T-helper 1 cell treated with Interleukin-12 subunit alpha and Interleukin-12 subunit beta and Interleukin-4 antibody, amounts not matched to agents 30 ng/mL and 1 ng/mL, for 36 hours (primary cell): Measurements from ENCODE around the gene IQCF6. TPM values are rescaled to one million over a fixed set of nuclear protein-coding genes. Genes with fewer than 3 reads are reported as not detected.
"Not testable (repeated sequence)": the region's sequence is repeated elsewhere in the genome, so short reads cannot be mapped to it uniquely, and the experiment has no call there.

Source experiments
- intact Hi-C: fragments of 100-400 bp; cut with micrococcal nuclease; formaldehyde crosslinking; loops from one replicate; pipeline ENCODE4 v1.15.1; 2024
- total RNA-seq: library from RNA; stranded (reverse); gene quantifications from 2 replicates; pipeline ENCODE4 v1.2.3, GENCODE V29; 2022

The IQCF6 gene
- total RNA-seq: not detected in 2 replicates

GRCh38 chr3:51779137-51779536 is at the start of gene IQCF6:
TSS of gene IQCF6 (minus strand) at chr3:51779237. CDS start at chr3:51779224, 13 bp downstream.
- intact Hi-C loops: no loop called here

- intact Hi-C loops: no loop called here
Observed at GRCh38 chr3:51828297-51828696, 49.3 kb upstream of the IQCF6 start.

- intact Hi-C loops: no loop called here
Observed at GRCh38 chr3:51819709-51820406, 40.8 kb upstream of the IQCF6 start.

GRCh38 chr3:51819151-51819550 is 40.1 kb upstream of the IQCF6 start:
- intact Hi-C loops: no loop called here

GRCh38 chr3:51817375-51817774 is 38.3 kb upstream of the IQCF6 start:
- intact Hi-C loops: no loop called here

- intact Hi-C loops: no loop called here
Observed at GRCh38 chr3:51816723-51817122, 37.7 kb upstream of the IQCF6 start.

- intact Hi-C loops: no loop called here
Observed at GRCh38 chr3:51815614-51816013, 36.6 kb upstream of the IQCF6 start.

- intact Hi-C loops: no loop called here
Observed at GRCh38 chr3:51814034-51814433, 35.0 kb upstream of the IQCF6 start.

- intact Hi-C loops: no loop called here
Observed at GRCh38 chr3:51813539-51813938, 34.5 kb upstream of the IQCF6 start.

- intact Hi-C loops: no loop called here
Observed at GRCh38 chr3:51808934-51809333, 29.9 kb upstream of the IQCF6 start.

GRCh38 chr3:51802106-51802703 is 23.2 kb upstream of the IQCF6 start:
- intact Hi-C loops: no loop called here

- intact Hi-C loops: loop anchor here (1.0 to 2.0 kb wide), 7 partner anchors 81 to 410 kb away; partner anchors contain the start of gene RBM15B
Observed at GRCh38 chr3:51800750-51801125, 21.7 kb upstream of the IQCF6 start.

- intact Hi-C loops: loop anchor here (1.0 to 5.0 kb wide), 8 partner anchors 81 to 409 kb away; partner anchors contain the start of genes ABHD14B and RBM15B
Observed at GRCh38 chr3:51799879-51800749, 21.1 kb upstream of the IQCF6 start.

GRCh38 chr3:51798411-51798963 is 19.4 kb upstream of the IQCF6 start:
- intact Hi-C loops: loop anchor here (5.0 kb wide), 1 partner anchor 174 kb away; the partner anchor contains the start of gene ABHD14B

- intact Hi-C loops: loop anchor here (5.0 kb wide), 1 partner anchor 175 kb away; the partner anchor contains the start of gene ABHD14B
Observed at GRCh38 chr3:51796854-51797253, 17.8 kb upstream of the IQCF6 start.

- intact Hi-C loops: no loop called here
Observed at GRCh38 chr3:51794206-51794605, 15.2 kb upstream of the IQCF6 start.

GRCh38 chr3:51792206-51792605 is 13.2 kb upstream of the IQCF6 start:
- intact Hi-C loops: no loop called here

- intact Hi-C loops: no loop called here
Observed at GRCh38 chr3:51789437-51789836, 10.4 kb upstream of the IQCF6 start.

- intact Hi-C loops: not testable (repeated sequence)
Observed at GRCh38 chr3:51787576-51787975, 8.5 kb upstream of the IQCF6 start.

- intact Hi-C loops: no loop called here
Observed at GRCh38 chr3:51786267-51786666, 7.2 kb upstream of the IQCF6 start.

GRCh38 chr3:51778554-51778953 is 483 bp downstream of the IQCF6 start:
- intact Hi-C loops: no loop called here

GRCh38 chr3:51777985-51778384 is 1.1 kb downstream of the IQCF6 start:
- intact Hi-C loops: no loop called here
